SK-N-MC (cell line): ENCODE measurements around the gene ACP3.
"Not testable (repeated sequence)": the region's sequence is repeated elsewhere in the genome, so short reads cannot be mapped to it uniquely, and the experiment has no call there.

ENCODE experiments used
- EZH2 ChIP-seq: fragments of 200-600 bp; sonication (generic); IDR thresholded peaks from one replicate; pipeline ENCODE4 v1.6.1; 2017; ENCODE audit warnings: antibody characterized with exemption
- POLR2AphosphoS5 ChIP-seq: IDR thresholded peaks from 2 replicates; pipeline ENCODE4 v1.6.1; 2012; ENCODE audit warnings: mild to moderate bottlenecking, low read depth, low read length, borderline replicate concordance

DNA sequence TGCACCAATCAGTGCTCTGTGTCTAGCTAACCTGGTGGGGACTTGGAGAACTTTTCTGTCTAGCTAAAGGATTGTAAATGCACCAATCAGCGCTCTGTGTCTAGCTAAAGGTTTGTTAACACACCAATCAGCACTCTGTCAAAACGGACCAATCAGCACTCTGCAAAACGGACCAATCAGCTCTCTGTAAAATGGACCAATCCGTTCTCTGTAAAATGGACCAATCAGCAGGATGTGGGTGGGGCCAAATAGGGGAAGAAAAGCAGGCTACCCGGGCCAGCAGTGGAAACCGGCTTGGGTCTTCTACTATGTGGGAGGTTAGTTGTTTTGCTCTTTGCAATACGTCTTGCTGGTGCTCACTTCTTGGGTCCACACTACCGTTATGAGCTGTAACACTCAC is 79.6 kb downstream of the ACP3 start:
- not testable (repeated sequence) for TF ChIP-seq EZH2, POLR2AphosphoS5
